Small intestine (tissue), 7 donors: ENCODE data around the gene GABRE. TPM values are rescaled to one million over a fixed set of nuclear protein-coding genes. Genes with fewer than 3 reads are reported as not detected.
"Not testable (repeated sequence)": the region's sequence is repeated elsewhere in the genome, so short reads cannot be mapped to it uniquely, and the experiment has no call there.

ENCODE experiments used
- DNase-seq, 2 donors: peaks; one replicate each; pipeline versions ENCODE4 v3.0.0 to v3.0.0-alpha.2; 2013
- FAIRE-seq: peaks from 2 replicates; lab custom pipeline; 2012; peaks lifted over from hg19 to GRCh38; lab: Jason Lieb, UNC
- H3K27ac ChIP-seq, 3 donors: one replicate each; pipeline ENCODE4 v1.5.1; 2013; ENCODE audit warnings: low read length in 2 of 3, mild to moderate bottlenecking in 2 of 3, control low read depth in 1 of 3, inconsistent platforms in 1 of 3, low read depth in 1 of 3, moderate library complexity in 1 of 3
- H3K27me3 ChIP-seq, 3 donors: one replicate each; pipeline ENCODE4 v1.6.1; 2013; ENCODE audit warnings: low read length in 3 of 3, inconsistent platforms in 1 of 3; ENCODE audit not compliant: control insufficient read depth in 3 of 3, insufficient read depth in 3 of 3
- H3K36me3 ChIP-seq, 3 donors: one replicate each; pipeline ENCODE4 v1.6.1; 2013; ENCODE audit warnings: low read length in 3 of 3, inconsistent platforms in 1 of 3, low read depth in 1 of 3, mild to moderate bottlenecking in 1 of 3, moderate library complexity in 1 of 3; ENCODE audit not compliant: control insufficient read depth in 3 of 3, insufficient read depth in 2 of 3
- H3K4me1 ChIP-seq, 3 donors: one replicate each; pipeline ENCODE4 v1.6.1; 2013; ENCODE audit warnings: low read length in 2 of 3, inconsistent platforms in 1 of 3, low read depth in 1 of 3, mild to moderate bottlenecking in 1 of 3, moderate library complexity in 1 of 3; ENCODE audit not compliant: control insufficient read depth in 3 of 3, insufficient read depth in 2 of 3
- H3K4me3 ChIP-seq, 3 donors: one replicate each; pipeline ENCODE4 v1.5.1; 2013; ENCODE audit warnings: low read length in 3 of 3, control low read depth in 1 of 3, inconsistent platforms in 1 of 3, low read depth in 1 of 3, mild to moderate bottlenecking in 1 of 3, moderate library complexity in 1 of 3
- H3K9me3 ChIP-seq, 2 donors: one replicate each; pipeline ENCODE4 v1.6.1; 2013; ENCODE audit warnings: low read depth in 1 of 2, low read length in 1 of 2; ENCODE audit not compliant: control insufficient read depth in 2 of 2, insufficient read depth in 1 of 2
- WGBS, 3 donors: extraction: QIAGEN DNeasy Blood & Tissue Kit; methylation state at CpG; one replicate each; pipeline ENCODE4 v1.1.7; 2013; 5-methylcytosine and 5-hydroxymethylcytosine counted together
- polyA plus RNA-seq, 4 donors: library from polyadenylated mRNA; stranded (reverse) in 3 of 4; unstranded in 1 of 4; fragments of 200-250 nt in 3 of 4; fragments of 120-200 nt in 1 of 4; gene quantifications; one replicate each; pipeline versions ENCODE4 v1.2.1 to v1.2.3, GENCODE V29; 2013
- donor health status: healthy with polysubstance abuse.
- donor health status: control.
- donor health status: control.
- donor health status: Bipolar disorder and iron deficiency.
- donor health status: healthy.

GABRE gene
- polyA plus RNA-seq, 4 donors = 4.8 to 47.6 (median 23.8) TPM

DNA sequence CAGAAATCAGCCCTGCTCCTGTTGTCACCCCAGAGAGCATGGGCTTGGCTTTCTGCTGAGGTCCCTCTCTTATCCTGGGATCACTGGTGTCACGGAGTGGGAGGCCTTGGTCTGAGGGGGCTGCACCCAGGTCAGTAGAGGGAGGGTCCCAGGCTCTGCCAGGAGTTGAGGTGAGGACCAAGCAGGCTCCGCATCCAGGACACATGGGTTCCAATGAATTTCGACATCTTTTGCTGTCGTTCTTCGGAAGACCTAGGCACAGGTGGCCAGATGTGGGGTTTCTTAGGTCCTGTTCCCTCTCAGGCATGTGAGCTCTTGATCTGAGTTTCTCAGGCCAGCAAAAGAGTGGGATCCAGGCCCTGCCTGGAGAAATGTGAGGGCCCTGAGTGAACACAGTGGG is 51.8 kb downstream of the GABRE start:
- DNase-seq (no peak), FAIRE-seq (no peak)
- no peaks in the 10 kb centered on the region for H3K9me3 ChIP-seq
- WGBS, 3 donors = 86 to 93% (median 91%) methylated on average over 5 of the region's 5 CpGs
- H3K27ac ChIP-seq = no peak overlapping the region
- no peak overlapping the region for H3K4me3 ChIP-seq
- H3K36me3 ChIP-seq = no peaks in the 10 kb centered on the region
- no peaks in the 10 kb centered on the region for H3K4me1 ChIP-seq
- no peaks in the 10 kb centered on the region for H3K27me3 ChIP-seq

GRCh38 chrX:151921866-151922265 is 52.6 kb downstream of the GABRE start:
- no peak for DNase-seq
- Histone ChIP-seq H3K36me3 (no peaks in the 10 kb centered on the region), H3K27ac (no peak overlapping the region), H3K9me3 (no peaks in the 10 kb centered on the region), H3K4me3 (no peak overlapping the region), H3K27me3 (no peaks in the 10 kb centered on the region), H3K4me1 (no peaks in the 10 kb centered on the region)
- no peak for FAIRE-seq
- 56 to 83% (median 70%) methylated on average over 4 to 5 of the region's 5 CpGs for WGBS, 3 donors

DNA sequence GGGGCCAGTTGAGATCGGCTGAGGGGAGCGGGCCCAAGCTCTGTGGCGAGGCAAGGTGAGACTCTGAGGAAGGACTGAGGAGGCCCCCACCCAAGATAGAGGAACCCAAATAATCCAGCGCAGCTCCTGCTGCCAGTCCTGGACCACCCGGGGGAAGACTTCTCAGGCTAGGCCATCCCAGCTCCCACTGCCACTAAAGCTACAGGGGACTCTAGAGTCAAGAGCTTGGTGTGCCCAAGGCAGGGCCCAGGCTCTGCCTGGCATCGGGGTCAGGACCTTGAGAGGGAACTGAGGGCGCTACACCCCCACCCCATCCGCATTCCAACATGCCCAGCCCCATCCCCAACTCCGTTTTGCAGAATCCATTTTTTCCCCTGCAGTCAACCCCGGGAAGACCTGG is 53.2 kb downstream of the GABRE start:
- no peak for DNase-seq
- Histone ChIP-seq H3K27me3 (no peaks in the 10 kb centered on the region), H3K9me3 (no peaks in the 10 kb centered on the region), H3K27ac (no peak overlapping the region), H3K36me3 (no peaks in the 10 kb centered on the region), H3K4me3 (no peak overlapping the region), H3K4me1 (no peaks in the 10 kb centered on the region)
- no peak for FAIRE-seq
- 83 to 91% (median 88%) methylated on average over 9 to 10 of the region's 10 CpGs for WGBS, 3 donors

DNA sequence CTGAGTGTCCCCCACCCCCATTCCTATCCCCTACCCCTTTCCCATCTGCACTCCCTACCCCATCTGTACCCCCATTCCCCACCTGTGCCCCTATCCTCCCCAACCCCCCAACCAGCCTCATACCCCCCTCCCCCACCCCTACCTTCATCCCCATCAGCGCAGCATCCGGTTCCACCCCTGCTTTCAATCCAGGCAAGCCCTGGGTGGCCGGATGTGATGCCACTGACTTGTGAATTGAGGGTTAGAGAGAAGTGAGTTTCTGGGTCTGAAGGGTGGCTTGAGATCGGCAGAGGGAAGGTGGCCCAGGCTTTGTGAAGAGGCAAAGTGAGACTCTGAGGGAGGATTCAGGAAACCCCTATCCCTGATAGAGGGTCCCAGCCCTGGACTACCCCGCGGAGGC is 53.9 kb downstream of the GABRE start:
- 49 to 67% (median 66%) methylated on average over 4 to 6 of the region's 6 CpGs for WGBS, 3 donors
- no peak for DNase-seq
- no peak overlapping the region for H3K4me3 ChIP-seq
- FAIRE-seq = no peak
- H3K27me3 ChIP-seq = no peaks in the 10 kb centered on the region
- H3K4me1 ChIP-seq = no peaks in the 10 kb centered on the region
- H3K27ac ChIP-seq = no peak overlapping the region
- H3K9me3 ChIP-seq = no peaks in the 10 kb centered on the region
- H3K36me3 ChIP-seq = no peaks in the 10 kb centered on the region

GRCh38 chrX:151920101-151920500 is 54.4 kb downstream of the GABRE start:
- no peaks in the 10 kb centered on the region for H3K27me3 ChIP-seq
- no peak for FAIRE-seq
- H3K4me1 ChIP-seq = no peaks in the 10 kb centered on the region
- WGBS, 3 donors = 93 to 95% (median 94%) methylated on average over 12 of the region's 12 CpGs
- no peak overlapping the region for H3K27ac ChIP-seq
- no peak overlapping the region for H3K4me3 ChIP-seq
- no peaks in the 10 kb centered on the region for H3K36me3 ChIP-seq
- DNase-seq = no peak
- no peaks in the 10 kb centered on the region for H3K9me3 ChIP-seq

GRCh38 chrX:151919610-151920009 is 54.9 kb downstream of the GABRE start:
- H3K36me3 ChIP-seq = no peaks in the 10 kb centered on the region
- H3K27me3 ChIP-seq = no peaks in the 10 kb centered on the region
- no peaks in the 10 kb centered on the region for H3K9me3 ChIP-seq
- DNase-seq (no peak), FAIRE-seq (no peak)
- WGBS, 3 donors = 91 to 94% (median 94%) methylated on average over 5 to 11 of the region's 11 CpGs
- no peaks in the 10 kb centered on the region for H3K4me1 ChIP-seq
- H3K4me3 ChIP-seq = no peak overlapping the region
- no peak overlapping the region for H3K27ac ChIP-seq

DNA sequence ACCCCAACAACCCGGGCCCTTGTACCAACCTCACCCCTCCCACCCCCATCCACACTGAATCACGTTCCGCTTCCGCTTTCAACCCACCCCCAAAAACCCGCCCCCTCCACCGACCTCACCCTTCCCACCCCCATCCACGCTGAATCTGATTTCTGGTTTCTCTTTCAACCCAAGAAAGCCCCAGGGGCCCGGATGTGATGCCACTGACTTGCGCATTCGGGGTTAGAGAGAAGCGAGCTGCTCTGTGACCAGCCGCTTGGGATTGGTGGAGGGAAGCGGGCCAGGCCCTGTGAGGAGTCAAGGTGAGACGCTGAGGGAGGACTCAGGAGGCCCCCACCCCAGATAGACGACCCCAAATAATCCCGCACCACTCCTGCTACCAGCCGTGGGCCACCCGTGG is 55.7 kb downstream of the GABRE start:
- FAIRE-seq, H3K9me3 ChIP-seq: not testable (repeated sequence)

DNA sequence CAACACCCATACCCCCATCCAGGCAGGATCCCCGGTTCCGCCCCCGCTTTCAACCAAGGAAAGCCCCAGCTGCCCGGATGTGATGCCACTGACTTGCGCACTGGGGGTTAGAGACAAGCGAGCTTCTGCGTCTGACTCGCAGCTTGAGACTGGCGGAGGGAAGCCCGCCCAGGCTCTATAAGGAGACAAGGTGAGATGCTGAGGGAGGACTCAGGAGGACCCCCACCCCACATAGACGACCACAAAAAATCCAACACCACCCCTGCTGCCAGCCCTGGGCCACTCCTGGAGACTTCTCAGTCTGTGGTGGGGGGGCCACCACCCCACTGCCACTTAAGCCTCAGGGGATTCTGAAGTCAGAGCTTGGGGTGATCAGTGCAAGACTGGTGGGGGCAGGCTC is 61.7 kb downstream of the GABRE start, which contains the start of gene MAGEA4:
Gene MAGEA4 (plus strand): TSS at position 110 of the 400 bp plus-strand sequence. CDS start 10,776 bp downstream, outside the sequence.
- no peak within 1 kb of the TSS for H3K4me3 ChIP-seq
- H3K36me3 ChIP-seq = no peaks in the 10 kb centered on the region
- H3K27ac ChIP-seq = no peak within 1 kb of the TSS
- no peaks in the 10 kb centered on the region for H3K27me3 ChIP-seq
- no peaks in the 10 kb centered on the region for H3K9me3 ChIP-seq
- FAIRE-seq (no peak), DNase-seq (no peak)
- H3K4me1 ChIP-seq = no peaks in the 10 kb centered on the region
- 90 to 97% (median 92%) methylated on average over 8 to 11 of the region's 11 CpGs for WGBS, 3 donors

More for the DNA sequence above, 55.7 kb downstream of the GABRE start:
- H3K27ac ChIP-seq, H3K4me3 ChIP-seq, H3K4me1 ChIP-seq, H3K27me3 ChIP-seq, DNase-seq, H3K36me3 ChIP-seq: not testable (repeated sequence)
- whole genome bisulfite sequencing, 3 donors = 93 to 94% (median 94%) methylated on average over 9 to 18 of the region's 18 CpGs

DNA sequence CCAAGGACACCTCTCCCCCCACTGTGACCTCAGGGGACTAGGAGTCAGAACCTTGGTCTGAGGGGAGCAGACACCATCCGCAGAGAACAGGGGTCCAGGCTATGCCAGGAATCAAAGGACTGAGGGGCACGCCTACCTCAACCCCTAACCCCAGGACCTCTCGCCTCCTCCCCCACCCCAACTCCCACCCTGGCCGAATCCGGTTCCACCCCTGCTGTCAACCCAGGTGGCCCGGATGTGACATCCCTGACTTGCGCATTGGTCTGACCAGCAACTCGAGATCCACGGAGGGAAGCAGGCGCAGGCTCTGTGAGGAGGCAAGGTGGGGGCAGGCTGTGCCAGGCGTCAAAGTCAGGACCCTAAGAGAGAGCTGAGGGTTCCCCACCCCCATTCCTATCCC is 62.3 kb downstream of the GABRE start:
- no peaks in the 10 kb centered on the region for H3K36me3 ChIP-seq
- H3K4me1 ChIP-seq = no peaks in the 10 kb centered on the region
- 73 to 90% (median 88%) methylated on average over 7 to 11 of the region's 11 CpGs for WGBS, 3 donors
- no peaks in the 10 kb centered on the region for H3K9me3 ChIP-seq
- no peak overlapping the region for H3K27ac ChIP-seq
- DNase-seq = no peak
- H3K27me3 ChIP-seq = no peaks in the 10 kb centered on the region
- FAIRE-seq = no peak
- no peak overlapping the region for H3K4me3 ChIP-seq
